ENCODE measurements around the gene MAPK1.

MAPK1 gene

GRCh38 chr22:21780259-21780658 is 87.2 kb downstream of the MAPK1 start:
- no peak for DNase-seq

GRCh38 chr22:21779444-21779843 is 88.0 kb downstream of the MAPK1 start:
- DNase-seq: no peak

- DNase-seq: no peak
Observed at GRCh38 chr22:21778705-21779363, 88.6 kb downstream of the MAPK1 start.

- no peak for DNase-seq
Observed at GRCh38 chr22:21771631-21771976, 95.8 kb downstream of the MAPK1 start.

GRCh38 chr22:21768435-21768834 is 99.0 kb downstream of the MAPK1 start:
- DNase-seq: no peak

- DNase-seq: no peak
Observed at GRCh38 chr22:21766691-21767462, 100.6 kb downstream of the MAPK1 start.

- DNase-seq: no peak
Observed at GRCh38 chr22:21765909-21766529, 101.4 kb downstream of the MAPK1 start.

GRCh38 chr22:21764038-21764804 is 103.2 kb downstream of the MAPK1 start:
- no peak for DNase-seq

GRCh38 chr22:21762712-21763581 is 104.5 kb downstream of the MAPK1 start:
- DNase-seq: no peak

GRCh38 chr22:21761994-21762680 is 105.3 kb downstream of the MAPK1 start:
- DNase-seq: no peak

- DNase-seq: no peak
Observed at GRCh38 chr22:21761086-21761485, 106.4 kb downstream of the MAPK1 start.

GRCh38 chr22:21760640-21761039 is 106.8 kb downstream of the MAPK1 start:
- no peak for DNase-seq

GRCh38 chr22:21759646-21760376 is 107.6 kb downstream of the MAPK1 start:
- DNase-seq: no peak

GRCh38 chr22:21759093-21759492 is 108.4 kb downstream of the MAPK1 start:
- no peak for DNase-seq

- no peak for DNase-seq
Observed at GRCh38 chr22:21758091-21758864, 109.2 kb downstream of the MAPK1 start.

- DNase-seq: no peak
Observed at GRCh38 chr22:21755851-21756284, 111.6 kb downstream of the MAPK1 start.

GRCh38 chr22:21754523-21754922 is 112.9 kb downstream of the MAPK1 start:
- DNase-seq: no peak

GRCh38 chr22:21753374-21754111 is 113.9 kb downstream of the MAPK1 start:
- DNase-seq: no peak

GRCh38 chr22:21752276-21752675 is 115.2 kb downstream of the MAPK1 start:
- DNase-seq: no peak

All from NCI-H2081 treated with DMSO at 0.1 percent for 48 hours (cell line).